ENCODE data around the gene KLHDC2. TPM values are rescaled to one million over a fixed set of nuclear protein-coding genes. Genes with fewer than 3 reads are reported as not detected.
"Not testable (repeated sequence)": the region's sequence is repeated elsewhere in the genome, so short reads cannot be mapped to it uniquely, and the experiment has no call there.

Gene KLHDC2, protein sequence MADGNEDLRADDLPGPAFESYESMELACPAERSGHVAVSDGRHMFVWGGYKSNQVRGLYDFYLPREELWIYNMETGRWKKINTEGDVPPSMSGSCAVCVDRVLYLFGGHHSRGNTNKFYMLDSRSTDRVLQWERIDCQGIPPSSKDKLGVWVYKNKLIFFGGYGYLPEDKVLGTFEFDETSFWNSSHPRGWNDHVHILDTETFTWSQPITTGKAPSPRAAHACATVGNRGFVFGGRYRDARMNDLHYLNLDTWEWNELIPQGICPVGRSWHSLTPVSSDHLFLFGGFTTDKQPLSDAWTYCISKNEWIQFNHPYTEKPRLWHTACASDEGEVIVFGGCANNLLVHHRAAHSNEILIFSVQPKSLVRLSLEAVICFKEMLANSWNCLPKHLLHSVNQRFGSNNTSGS
- 125 and 135 TPM in 2 replicates for total RNA-seq
- polyA plus RNA-seq: 40.5 and 59.1 TPM in 2 replicates
- 33.4 and 35.9 TPM in 2 replicates for polyA plus RNA-seq (2012)
- 12.8 and 13.9 TPM in 2 replicates for polyA minus RNA-seq (ENCODE audit: low replicate concordance)

DNA sequence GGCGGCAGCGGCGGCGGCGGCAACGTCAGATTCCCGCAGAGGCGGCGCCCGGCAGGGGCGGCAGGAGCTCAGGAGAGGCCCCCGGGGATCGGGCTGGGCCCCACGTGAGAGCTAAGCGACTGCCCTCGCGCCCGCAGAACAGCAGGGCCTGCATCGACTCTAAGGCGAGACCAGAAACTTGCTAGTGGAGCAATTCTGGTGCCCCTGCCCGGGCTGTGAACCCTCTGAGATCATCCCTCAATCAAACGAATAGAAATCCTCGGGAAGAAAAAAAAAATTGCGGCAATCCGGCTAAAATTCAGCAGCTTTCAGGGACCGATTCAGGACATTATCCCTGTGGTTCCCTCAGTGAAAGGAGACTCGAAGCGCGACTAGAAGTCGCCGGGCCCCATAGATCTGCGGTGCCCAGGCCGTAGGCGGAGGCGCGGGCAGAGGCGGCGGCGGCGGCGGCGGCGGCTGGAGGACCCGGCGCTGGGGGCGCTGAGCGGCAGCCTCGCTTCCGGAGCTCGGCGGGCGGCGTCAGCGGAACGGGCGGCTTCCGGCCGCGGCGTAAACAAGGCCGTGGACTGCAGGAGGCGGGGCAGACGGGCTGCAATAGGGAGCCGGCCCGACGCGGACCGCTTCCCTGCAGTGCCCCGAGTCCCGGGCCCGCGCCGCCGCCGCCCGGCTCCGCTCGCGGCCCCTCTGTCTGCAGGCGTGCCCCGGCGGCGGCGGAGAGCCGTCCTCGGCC, at the start of gene KLHDC2:
TSS of gene KLHDC2 (plus strand) at position 583 of the 730 bp plus-strand sequence. CDS start 316 bp downstream, outside the sequence.
- Histone ChIP-seq H2AFZ (ENCODE audit: low read length) (peak within 1 kb of the TSS; percentile 85), H3K4me1 (ENCODE audit: control insufficient read depth, extremely low read depth, insufficient read depth, low read length) (peaks cover 9% of the 10 kb centered on the region), H3K4me3 (replicated peaks in 1 of 4; ENCODE audit: control extremely low read depth in 1 of 4, insufficient read depth in 1 of 4, low read depth in 3 of 4, low read length in 4 of 4) (peak within 1 kb of the TSS; percentile 72 to 97 (median 83)), H3K79me2 (ENCODE audit: control insufficient read depth, insufficient read depth, low read length) (peaks cover 26% of the 10 kb centered on the region), H4K20me1 (ENCODE audit: control insufficient read depth, extremely low read depth, insufficient read depth, low read length) (no peaks in the 10 kb centered on the region), H3K9me3 (ENCODE audit: control insufficient read depth, insufficient read depth, low read depth, low read length) (no peaks in the 10 kb centered on the region), H3K27me3 (ENCODE audit: control insufficient read depth, insufficient read depth, low read length) (no peaks in the 10 kb centered on the region), H3K9ac (ENCODE audit: insufficient read depth, low read length) (peak within 1 kb of the TSS; percentile 88), H3K36me3 (ENCODE audit: control insufficient read depth, insufficient read depth, low read length) (no peaks in the 10 kb centered on the region), H3K4me2 (ENCODE audit: extremely low read depth, insufficient read depth, low read length) (peak within 1 kb of the TSS; percentile 93), H3K27ac (ENCODE audit: insufficient read depth, low read length) (peak within 1 kb of the TSS; percentile 94)
- TF ChIP-seq EZH2 (IDR thresholded peaks at IDR 0.05; ENCODE audit: low read length, missing control alignments): no peak
- TF ChIP-seq, protein P1, sequence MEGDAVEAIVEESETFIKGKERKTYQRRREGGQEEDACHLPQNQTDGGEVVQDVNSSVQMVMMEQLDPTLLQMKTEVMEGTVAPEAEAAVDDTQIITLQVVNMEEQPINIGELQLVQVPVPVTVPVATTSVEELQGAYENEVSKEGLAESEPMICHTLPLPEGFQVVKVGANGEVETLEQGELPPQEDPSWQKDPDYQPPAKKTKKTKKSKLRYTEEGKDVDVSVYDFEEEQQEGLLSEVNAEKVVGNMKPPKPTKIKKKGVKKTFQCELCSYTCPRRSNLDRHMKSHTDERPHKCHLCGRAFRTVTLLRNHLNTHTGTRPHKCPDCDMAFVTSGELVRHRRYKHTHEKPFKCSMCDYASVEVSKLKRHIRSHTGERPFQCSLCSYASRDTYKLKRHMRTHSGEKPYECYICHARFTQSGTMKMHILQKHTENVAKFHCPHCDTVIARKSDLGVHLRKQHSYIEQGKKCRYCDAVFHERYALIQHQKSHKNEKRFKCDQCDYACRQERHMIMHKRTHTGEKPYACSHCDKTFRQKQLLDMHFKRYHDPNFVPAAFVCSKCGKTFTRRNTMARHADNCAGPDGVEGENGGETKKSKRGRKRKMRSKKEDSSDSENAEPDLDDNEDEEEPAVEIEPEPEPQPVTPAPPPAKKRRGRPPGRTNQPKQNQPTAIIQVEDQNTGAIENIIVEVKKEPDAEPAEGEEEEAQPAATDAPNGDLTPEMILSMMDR (conservative IDR thresholded peaks at IDR 0.05 in 1 of 2, IDR thresholded peaks at IDR 0.05 in 1 of 2; ENCODE audit: low read depth in 1 of 2, low read length in 2 of 2): no peak
- peak; percentile 87 to 91 for DNase-seq (ENCODE audit: low read depth in 2 of 2)

DNA sequence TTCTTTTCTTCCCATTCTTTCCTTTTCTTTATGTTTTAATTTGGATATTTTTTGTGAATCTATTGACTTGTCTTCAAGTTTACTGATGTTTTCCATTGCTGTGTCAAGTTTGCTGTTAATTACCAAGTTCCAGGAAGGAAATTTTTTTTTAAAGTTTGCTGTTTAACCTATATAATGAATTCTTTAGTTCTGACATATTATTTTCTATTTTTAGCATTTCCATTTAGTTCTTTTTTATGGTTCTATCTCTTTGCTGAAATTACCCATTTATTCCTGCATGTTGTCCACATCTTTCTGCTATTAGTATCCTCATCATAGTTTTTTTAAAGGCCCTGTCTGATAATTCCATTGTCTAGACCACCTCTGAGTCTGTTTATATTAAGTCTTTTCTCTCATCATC, 47.2 kb upstream of the KLHDC2 start:
- Histone ChIP-seq H3K4me3 (replicated peaks in 1 of 4; ENCODE audit: control extremely low read depth in 1 of 4, insufficient read depth in 1 of 4, low read depth in 3 of 4, low read length in 4 of 4) (no peak overlapping the region), H3K27ac (ENCODE audit: insufficient read depth, low read length) (no peak overlapping the region), H4K20me1 (ENCODE audit: control insufficient read depth, extremely low read depth, insufficient read depth, low read length) (no peaks in the 10 kb centered on the region), H3K4me2 (ENCODE audit: extremely low read depth, insufficient read depth, low read length) (no peak overlapping the region), H3K27me3 (ENCODE audit: control insufficient read depth, insufficient read depth, low read length) (no peaks in the 10 kb centered on the region), H3K79me2 (ENCODE audit: control insufficient read depth, insufficient read depth, low read length) (no peaks in the 10 kb centered on the region), H3K36me3 (ENCODE audit: control insufficient read depth, insufficient read depth, low read length) (no peaks in the 10 kb centered on the region), H3K9me3 (ENCODE audit: control insufficient read depth, insufficient read depth, low read depth, low read length) (no peaks in the 10 kb centered on the region), H2AFZ (ENCODE audit: low read length) (no peak overlapping the region), H3K4me1 (ENCODE audit: control insufficient read depth, extremely low read depth, insufficient read depth, low read length) (no peaks in the 10 kb centered on the region), H3K9ac (ENCODE audit: insufficient read depth, low read length) (no peak overlapping the region)
- no peak for TF ChIP-seq EZH2 (IDR thresholded peaks at IDR 0.05; ENCODE audit: low read length, missing control alignments)
- TF ChIP-seq, protein P1 (conservative IDR thresholded peaks at IDR 0.05 in 1 of 2, IDR thresholded peaks at IDR 0.05 in 1 of 2; ENCODE audit: low read depth in 1 of 2, low read length in 2 of 2): no peak
- DNase-seq (ENCODE audit: low read depth in 2 of 2): no peak

DNA sequence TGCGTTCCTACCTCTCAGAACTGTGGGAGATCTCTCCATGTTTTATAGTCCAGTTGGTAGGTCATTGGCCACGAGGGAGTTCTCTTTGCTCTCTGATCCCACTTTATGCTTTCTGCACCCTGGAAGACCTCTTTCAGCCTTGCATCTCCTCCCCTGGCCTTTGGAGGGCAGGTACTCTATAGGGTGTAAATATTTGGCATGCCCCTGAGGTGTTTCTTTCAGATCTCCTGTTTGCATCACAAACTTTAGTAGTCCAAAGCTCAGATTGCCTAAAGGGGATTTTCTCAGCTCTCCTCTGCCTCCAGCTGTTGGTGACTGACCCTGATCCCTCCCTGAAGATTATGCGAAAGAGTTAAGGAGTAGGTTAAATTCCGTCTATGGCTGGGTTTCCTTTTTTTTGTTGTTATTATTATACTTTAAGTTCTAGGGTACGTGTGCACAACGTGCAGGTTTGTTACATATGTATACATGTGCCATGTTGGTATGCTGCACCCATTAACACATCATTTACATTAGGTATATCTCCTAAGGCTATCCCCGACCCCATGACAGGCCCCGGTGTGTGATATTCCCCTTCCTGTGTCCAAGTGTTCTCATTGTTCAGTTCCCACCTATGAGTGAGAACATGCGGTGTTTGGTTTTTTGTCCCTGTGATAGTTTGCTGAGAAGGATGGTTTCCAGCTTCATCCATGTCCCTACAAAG, 46.1 kb upstream of the KLHDC2 start:
- H3K79me2 ChIP-seq (ENCODE audit: control insufficient read depth, insufficient read depth, low read length); H3K4me3 ChIP-seq (replicated peaks in 1 of 4; ENCODE audit: control extremely low read depth in 1 of 4, insufficient read depth in 1 of 4, low read depth in 3 of 4, low read length in 4 of 4); H2AFZ ChIP-seq (ENCODE audit: low read length); H4K20me1 ChIP-seq (ENCODE audit: control insufficient read depth, extremely low read depth, insufficient read depth, low read length); H3K4me2 ChIP-seq (ENCODE audit: extremely low read depth, insufficient read depth, low read length); H3K27ac ChIP-seq (ENCODE audit: insufficient read depth, low read length); H3K9me3 ChIP-seq (ENCODE audit: control insufficient read depth, insufficient read depth, low read depth, low read length); DNase-seq (ENCODE audit: low read depth in 2 of 2); H3K9ac ChIP-seq (ENCODE audit: insufficient read depth, low read length); H3K4me1 ChIP-seq (ENCODE audit: control insufficient read depth, extremely low read depth, insufficient read depth, low read length); H3K27me3 ChIP-seq (ENCODE audit: control insufficient read depth, insufficient read depth, low read length); H3K36me3 ChIP-seq (ENCODE audit: control insufficient read depth, insufficient read depth, low read length): not testable (repeated sequence)

Data from fibroblast of lung (primary cell).